GM18526 (cell line): ENCODE measurements around the gene MGME1.

Experiments
- POLR2A ChIP-seq: IDR thresholded peaks from 3 replicates; pipeline ENCODE4 v1.6.1; 2011; ENCODE audit not compliant: insufficient read length; ENCODE audit errors: extremely low read depth

Gene MGME1

GRCh38 chr20:17949899-17950298 is 18.9 kb upstream of the MGME1 start:
- no peak for TF ChIP-seq POLR2A

- TF ChIP-seq POLR2A = no peak
These were observed 18.1 kb upstream of the MGME1 start for GRCh38 chr20:17950670-17951069.

GRCh38 chr20:17951323-17951722 is 17.5 kb upstream of the MGME1 start:
- TF ChIP-seq POLR2A = no peak

- no peak for TF ChIP-seq POLR2A
These were observed 15.8 kb upstream of the MGME1 start for GRCh38 chr20:17952692-17953684.

- no peak for TF ChIP-seq POLR2A
These were observed 14.9 kb upstream of the MGME1 start for GRCh38 chr20:17953935-17954334.

GRCh38 chr20:17955302-17955701 is 13.5 kb upstream of the MGME1 start:
- no peak for TF ChIP-seq POLR2A

- TF ChIP-seq POLR2A = no peak
These were observed 12.6 kb upstream of the MGME1 start for GRCh38 chr20:17956099-17956685.

- TF ChIP-seq POLR2A = no peak
These were observed 11.1 kb upstream of the MGME1 start for GRCh38 chr20:17957505-17958363.

GRCh38 chr20:17958373-17959256 is 10.2 kb upstream of the MGME1 start:
- no peak for TF ChIP-seq POLR2A

- no peak for TF ChIP-seq POLR2A
These were observed 9.6 kb upstream of the MGME1 start for GRCh38 chr20:17959257-17959627.

GRCh38 chr20:17960927-17961586 is 7.8 kb upstream of the MGME1 start:
- TF ChIP-seq POLR2A = no peak

- no peak for TF ChIP-seq POLR2A
These were observed 7.3 kb upstream of the MGME1 start for GRCh38 chr20:17961587-17961940.

- TF ChIP-seq POLR2A = no peak
These were observed 5.5 kb upstream of the MGME1 start for GRCh38 chr20:17963114-17963897.

GRCh38 chr20:17964073-17964472 is 4.7 kb upstream of the MGME1 start:
- TF ChIP-seq POLR2A = no peak

- no peak for TF ChIP-seq POLR2A
These were observed 4.2 kb upstream of the MGME1 start for GRCh38 chr20:17964632-17965031.
